Skeletal muscle satellite cell (primary cell): ENCODE data around the gene ZFP91.

ENCODE experiments used
- H3K27me3 ChIP-seq: 2 replicates; pipeline ENCODE4 v1.7.0; 2013; ENCODE audit warnings: low read length; ENCODE audit not compliant: control insufficient read depth, insufficient read depth
- H3K36me3 ChIP-seq: 2 replicates; pipeline ENCODE4 v1.7.0; 2013; ENCODE audit warnings: mild to moderate bottlenecking, control low read depth, low read length; ENCODE audit not compliant: insufficient read depth
- H3K4me1 ChIP-seq: 2 replicates; pipeline ENCODE4 v1.7.0; 2013; ENCODE audit warnings: low read length; ENCODE audit not compliant: control insufficient read depth, insufficient read depth
- H3K4me2 ChIP-seq: 2 replicates; pipeline ENCODE4 v1.7.0; 2013; ENCODE audit warnings: mild to moderate bottlenecking, low read length
- H3K4me3 ChIP-seq: 2 replicates; pipeline ENCODE4 v1.7.0; 2013; ENCODE audit warnings: low read length
- H3K9ac ChIP-seq: 2 replicates; pipeline ENCODE4 v1.7.0; 2013; ENCODE audit warnings: mild to moderate bottlenecking, low read depth, low read length, moderate library complexity
- H3K9me3 ChIP-seq: replicated peaks from 2 replicates; pipeline ENCODE4 v1.7.0; 2013; ENCODE audit warnings: mild to moderate bottlenecking, control low read depth, low read length

The ZFP91 gene

DNA sequence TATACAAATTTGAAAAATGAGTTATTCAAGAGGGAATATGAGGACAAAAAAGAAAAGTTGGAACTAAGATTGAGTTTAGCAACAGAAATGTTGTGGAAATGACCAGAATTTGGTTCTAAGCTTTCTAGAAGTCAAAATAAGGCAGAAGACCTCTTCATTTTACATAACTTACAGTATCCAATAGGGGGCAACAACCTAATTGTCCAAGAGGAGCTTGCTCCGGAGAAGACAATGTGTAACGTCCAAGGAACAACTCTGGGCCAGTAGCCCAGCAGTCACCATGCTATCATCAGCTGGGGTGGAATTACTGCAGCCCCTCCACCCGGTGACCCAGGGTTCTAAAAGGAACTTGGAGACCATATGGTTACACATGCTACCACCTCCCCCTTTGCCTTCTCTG, 57.7 kb downstream of the ZFP91 start:
- Histone ChIP-seq H3K4me1 (no peaks in the 10 kb centered on the region), H3K4me3 (no peak overlapping the region), H3K36me3 (no peaks in the 10 kb centered on the region), H3K9ac (no peak overlapping the region), H3K27me3 (peaks cover 11% of the 10 kb centered on the region), H3K9me3 (no peaks in the 10 kb centered on the region), H3K4me2 (no peak overlapping the region)

DNA sequence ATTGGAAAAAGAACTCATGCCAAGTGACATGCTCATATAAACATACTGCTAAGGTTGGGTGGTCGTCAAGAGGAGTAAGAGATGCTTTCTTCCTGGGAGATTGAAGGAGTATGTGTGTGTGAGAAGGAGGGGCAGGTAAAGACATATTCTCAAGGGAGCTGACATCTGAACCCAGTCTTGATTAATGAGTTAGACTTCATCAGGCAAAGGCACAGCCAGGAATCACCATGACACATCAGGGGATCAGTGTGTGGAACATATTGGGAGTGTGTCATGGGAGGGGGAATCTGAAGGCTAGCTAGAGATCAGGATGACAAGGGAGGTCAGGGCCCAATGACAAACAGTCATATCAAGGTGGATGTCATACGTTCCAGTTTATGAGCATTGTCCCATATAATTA, 58.5 kb downstream of the ZFP91 start:
- H3K27me3 ChIP-seq, result peaks cover 18% of the 10 kb centered on the region
- no peak overlapping the region for H3K4me3 ChIP-seq
- no peaks in the 10 kb centered on the region for H3K9me3 ChIP-seq
- no peaks in the 10 kb centered on the region for H3K36me3 ChIP-seq
- no peaks in the 10 kb centered on the region for H3K4me1 ChIP-seq
- H3K9ac ChIP-seq, result no peak overlapping the region
- no peak overlapping the region for H3K4me2 ChIP-seq

GRCh38 chr11:58639103-58639502, 60.2 kb downstream of the ZFP91 start:
- Histone ChIP-seq H3K4me2 (no peak overlapping the region), H3K27me3 (peaks cover 23% of the 10 kb centered on the region), H3K4me1 (no peaks in the 10 kb centered on the region), H3K4me3 (no peak overlapping the region), H3K9me3 (no peaks in the 10 kb centered on the region), H3K9ac (no peak overlapping the region), H3K36me3 (no peaks in the 10 kb centered on the region)

GRCh38 chr11:58639669-58640068, 60.8 kb downstream of the ZFP91 start:
- H3K4me2 ChIP-seq, result no peak overlapping the region
- no peaks in the 10 kb centered on the region for H3K9me3 ChIP-seq
- H3K9ac ChIP-seq, result no peak overlapping the region

DNA sequence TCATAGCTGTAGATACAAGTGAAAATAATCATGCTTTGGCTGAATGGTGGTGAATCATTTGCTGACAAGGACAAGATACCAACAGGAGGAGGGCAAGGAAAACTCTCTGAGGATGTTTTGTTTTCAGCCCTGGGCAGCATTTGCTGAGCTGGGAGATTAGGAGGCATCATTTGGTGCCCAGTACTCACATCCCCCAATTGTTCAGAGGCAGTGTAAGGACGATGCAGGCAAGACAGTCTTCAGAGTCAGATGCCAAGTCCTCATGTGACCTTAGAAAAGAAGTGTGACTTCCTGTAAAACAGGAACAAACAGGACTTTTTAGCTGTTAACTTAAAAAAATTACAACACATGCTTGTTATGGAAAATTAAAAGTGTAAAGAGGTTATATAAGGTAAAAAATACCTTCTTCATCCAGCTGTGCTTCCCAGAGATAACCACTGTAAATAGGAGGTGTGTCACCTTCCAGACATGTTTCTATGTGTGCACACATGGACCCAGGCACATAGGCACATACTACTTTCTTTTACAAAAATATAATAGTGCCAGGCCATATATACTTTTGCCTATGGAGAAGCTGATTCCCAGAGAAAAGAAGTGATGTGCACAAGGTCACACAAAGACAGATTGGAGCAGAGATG, 61.6 kb downstream of the ZFP91 start:
- no peaks in the 10 kb centered on the region for H3K36me3 ChIP-seq
- H3K4me3 ChIP-seq, result no peak overlapping the region
- no peak overlapping the region for H3K9ac ChIP-seq
- peaks cover 23% of the 10 kb centered on the region for H3K27me3 ChIP-seq
- H3K4me2 ChIP-seq, result no peak overlapping the region
- no peaks in the 10 kb centered on the region for H3K9me3 ChIP-seq
- no peaks in the 10 kb centered on the region for H3K4me1 ChIP-seq

More at GRCh38 chr11:58639669-58640068, 60.8 kb downstream of the ZFP91 start:
- no peaks in the 10 kb centered on the region for H3K4me1 ChIP-seq
- no peaks in the 10 kb centered on the region for H3K36me3 ChIP-seq
- H3K27me3 ChIP-seq, result peaks cover 23% of the 10 kb centered on the region
- no peak overlapping the region for H3K4me3 ChIP-seq

DNA sequence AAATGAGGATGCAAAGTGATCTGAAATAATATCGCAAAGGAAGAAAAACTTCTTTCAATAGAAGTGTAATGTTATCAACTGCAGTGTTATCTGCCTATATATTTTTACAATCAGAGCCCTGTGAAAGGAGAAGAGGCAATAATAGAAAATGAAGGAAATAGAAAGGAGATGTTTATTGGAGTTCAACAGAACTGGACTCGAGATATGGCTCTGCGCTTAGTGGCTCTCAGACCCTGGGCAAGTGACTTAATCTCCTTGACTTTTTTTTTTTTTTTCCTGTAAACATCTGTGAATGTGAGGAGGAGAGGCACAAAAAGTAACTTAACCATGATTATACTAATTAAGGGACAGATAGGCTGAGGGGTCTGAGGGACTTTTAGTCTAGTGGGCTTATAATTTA, 62.5 kb downstream of the ZFP91 start:
- Histone ChIP-seq H3K4me1 (no peaks in the 10 kb centered on the region), H3K9ac (no peak overlapping the region), H3K36me3 (no peaks in the 10 kb centered on the region), H3K9me3 (no peaks in the 10 kb centered on the region), H3K4me3 (no peak overlapping the region), H3K27me3 (peaks cover 23% of the 10 kb centered on the region), H3K4me2 (no peak overlapping the region)

DNA sequence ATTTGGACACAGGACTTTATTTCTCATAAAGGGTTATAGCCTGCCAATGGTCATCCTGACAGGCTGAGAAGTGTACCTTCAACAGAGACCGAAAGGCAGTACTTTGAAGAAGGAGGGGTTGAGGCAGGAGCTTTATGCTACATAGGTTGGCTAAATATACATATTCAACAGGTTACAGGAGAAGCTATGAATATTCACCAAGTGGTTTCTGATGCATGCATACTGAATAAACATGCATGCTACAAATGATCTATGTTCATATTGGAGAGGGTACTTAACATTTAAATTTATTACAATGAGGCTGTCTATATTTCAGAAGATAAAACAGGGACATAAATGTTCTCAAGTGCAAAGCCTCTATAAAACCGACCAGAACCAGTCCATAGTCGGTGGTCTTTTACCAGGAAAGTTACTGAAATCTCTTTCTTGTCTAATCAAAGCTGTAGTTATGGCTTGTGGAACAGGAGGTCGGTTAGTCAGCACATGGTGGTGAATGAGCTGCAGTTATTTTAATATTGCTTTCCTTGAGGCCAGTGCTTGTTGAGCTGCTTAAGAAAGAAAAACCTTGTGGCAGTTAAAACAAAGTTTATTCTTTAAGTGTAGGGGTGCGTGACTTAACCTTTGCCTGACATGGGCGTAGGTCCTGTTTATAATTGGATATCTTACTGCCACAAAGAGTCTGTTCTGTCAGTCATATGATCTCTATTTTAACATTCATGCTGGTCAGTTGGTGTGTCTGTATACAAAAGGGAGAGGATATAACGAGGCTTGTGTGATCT, 63.1 kb downstream of the ZFP91 start:
- H3K27me3 ChIP-seq, result peaks cover 23% of the 10 kb centered on the region
- H3K9me3 ChIP-seq, result no peaks in the 10 kb centered on the region
- no peaks in the 10 kb centered on the region for H3K36me3 ChIP-seq
- H3K4me3 ChIP-seq, result no peak overlapping the region
- H3K9ac ChIP-seq, result no peak overlapping the region
- H3K4me1 ChIP-seq, result no peaks in the 10 kb centered on the region
- no peak overlapping the region for H3K4me2 ChIP-seq

GRCh38 chr11:58645854-58646253, 67.0 kb downstream of the ZFP91 start:
- H3K4me1 ChIP-seq, result no peaks in the 10 kb centered on the region
- H3K27me3 ChIP-seq, result peaks cover 16% of the 10 kb centered on the region
- H3K4me2 ChIP-seq, result no peak overlapping the region
- H3K36me3 ChIP-seq, result no peaks in the 10 kb centered on the region
- H3K9ac ChIP-seq, result no peak overlapping the region
- H3K9me3 ChIP-seq, result no peaks in the 10 kb centered on the region
- H3K4me3 ChIP-seq, result no peak overlapping the region

- H3K9me3 ChIP-seq, result no peaks in the 10 kb centered on the region
- H3K27me3 ChIP-seq, result peaks cover 14% of the 10 kb centered on the region
- H3K4me2 ChIP-seq, result no peak overlapping the region
- no peaks in the 10 kb centered on the region for H3K4me1 ChIP-seq
- H3K4me3 ChIP-seq, result no peak overlapping the region
- no peak overlapping the region for H3K9ac ChIP-seq
- H3K36me3 ChIP-seq, result no peaks in the 10 kb centered on the region
Measured at GRCh38 chr11:58647141-58647699, 68.4 kb downstream of the ZFP91 start.

GRCh38 chr11:58647866-58648265, 69.0 kb downstream of the ZFP91 start:
- H3K4me2 ChIP-seq, result no peak overlapping the region
- H3K4me3 ChIP-seq, result no peak overlapping the region
- no peaks in the 10 kb centered on the region for H3K36me3 ChIP-seq
- no peaks in the 10 kb centered on the region for H3K9me3 ChIP-seq
- peaks cover 13% of the 10 kb centered on the region for H3K27me3 ChIP-seq
- no peak overlapping the region for H3K9ac ChIP-seq
- no peaks in the 10 kb centered on the region for H3K4me1 ChIP-seq

DNA sequence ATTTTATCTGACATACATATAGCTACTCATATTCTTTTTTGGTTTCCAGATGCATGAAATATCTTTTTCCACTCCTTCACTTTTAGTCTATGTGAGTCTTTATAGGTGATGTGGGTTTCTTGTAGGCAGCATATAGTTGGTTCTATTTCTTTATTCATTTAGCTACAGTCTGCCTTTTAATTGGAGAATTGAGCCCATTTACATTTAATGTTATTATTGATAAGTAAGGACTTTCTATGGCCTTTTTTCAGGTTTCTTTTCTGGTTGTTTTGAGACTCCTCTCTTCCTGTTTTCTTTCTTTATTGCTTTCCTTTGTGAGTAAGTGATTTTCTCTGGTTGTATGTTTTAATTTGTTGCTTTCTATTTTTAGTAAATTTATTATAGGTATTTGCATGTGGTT, 70.8 kb downstream of the ZFP91 start:
- Histone ChIP-seq H3K9me3 (no peaks in the 10 kb centered on the region), H3K9ac (no peak overlapping the region), H3K4me2 (no peak overlapping the region), H3K4me1 (no peaks in the 10 kb centered on the region), H3K4me3 (no peak overlapping the region), H3K27me3 (peaks cover 8% of the 10 kb centered on the region), H3K36me3 (no peaks in the 10 kb centered on the region)
